ENCODE results near the gene BTG3.
A peak's percentile ranks its signal among the peaks of the same experiment; 100 is the strongest.

The BTG3 gene

GRCh38 chr21:17612565-17613241, at the start of gene BTG3:
Gene BTG3, minus strand, starts transcription at chr21:17612901. Its CDS starts 3,757 bp downstream, at chr21:17609144.
- DNase-seq (ENCODE audit: low read depth in 2 of 2) = peak; percentile 61 to 74

- DNase-seq (ENCODE audit: low read depth in 2 of 2) = no peak
These were observed 48.2 kb upstream of the BTG3 start for GRCh38 chr21:17660862-17661261.

- no peak for DNase-seq (ENCODE audit: low read depth in 2 of 2)
These were observed 47.8 kb upstream of the BTG3 start for GRCh38 chr21:17660452-17660851.

GRCh38 chr21:17658931-17659330, 46.2 kb upstream of the BTG3 start:
- DNase-seq (ENCODE audit: low read depth in 2 of 2) = no peak

- no peak for DNase-seq (ENCODE audit: low read depth in 2 of 2)
These were observed 38.8 kb upstream of the BTG3 start for GRCh38 chr21:17651526-17651925.

GRCh38 chr21:17650292-17650691, 37.6 kb upstream of the BTG3 start:
- no peak for DNase-seq (ENCODE audit: low read depth in 2 of 2)

GRCh38 chr21:17646790-17647189, 34.1 kb upstream of the BTG3 start:
- DNase-seq (ENCODE audit: low read depth in 2 of 2) = no peak

- DNase-seq (ENCODE audit: low read depth in 2 of 2) = no peak
These were observed 31.5 kb upstream of the BTG3 start for GRCh38 chr21:17644186-17644585.

GRCh38 chr21:17640821-17641220, 28.1 kb upstream of the BTG3 start:
- DNase-seq (ENCODE audit: low read depth in 2 of 2) = no peak

GRCh38 chr21:17636711-17637110, 24.0 kb upstream of the BTG3 start:
- no peak for DNase-seq (ENCODE audit: low read depth in 2 of 2)

- DNase-seq (ENCODE audit: low read depth in 2 of 2) = no peak
These were observed 18.5 kb upstream of the BTG3 start for GRCh38 chr21:17631195-17631594.

GRCh38 chr21:17622018-17622417, 9.3 kb upstream of the BTG3 start:
- DNase-seq (ENCODE audit: low read depth in 2 of 2) = no peak

GRCh38 chr21:17616831-17617230, 4.1 kb upstream of the BTG3 start:
- no peak for DNase-seq (ENCODE audit: low read depth in 2 of 2)

GRCh38 chr21:17613242-17613676, 558 bp upstream of the BTG3 start:
- no peak for DNase-seq (ENCODE audit: low read depth in 2 of 2)

GRCh38 chr21:17612023-17612564, 607 bp downstream of the BTG3 start:
- peak; percentile 1 to 11 for DNase-seq (ENCODE audit: low read depth in 2 of 2)

GRCh38 chr21:17611414-17612022, 1.2 kb downstream of the BTG3 start:
- peak; percentile 60 to 73 for DNase-seq (ENCODE audit: low read depth in 2 of 2)

- DNase-seq (ENCODE audit: low read depth in 2 of 2) = no peak
These were observed 1.8 kb downstream of the BTG3 start for GRCh38 chr21:17610911-17611310.

GRCh38 chr21:17609681-17610080, 3.0 kb downstream of the BTG3 start:
- DNase-seq (ENCODE audit: low read depth in 2 of 2) = no peak

GRCh38 chr21:17607684-17608083, 5.0 kb downstream of the BTG3 start:
- no peak for DNase-seq (ENCODE audit: low read depth in 2 of 2)

- no peak for DNase-seq (ENCODE audit: low read depth in 2 of 2)
These were observed 9.8 kb downstream of the BTG3 start for GRCh38 chr21:17602874-17603273.

GRCh38 chr21:17598437-17598836, 14.3 kb downstream of the BTG3 start:
- no peak for DNase-seq (ENCODE audit: low read depth in 2 of 2)

GRCh38 chr21:17597680-17598079, 15.0 kb downstream of the BTG3 start:
- DNase-seq (ENCODE audit: low read depth in 2 of 2) = no peak

- no peak for DNase-seq (ENCODE audit: low read depth in 2 of 2)
These were observed 22.3 kb downstream of the BTG3 start for GRCh38 chr21:17590430-17590829.
